Measurements from ENCODE around the gene RAB11A. TPM values are rescaled to one million over a fixed set of nuclear protein-coding genes. Genes with fewer than 3 reads are reported as not detected.

Gene RAB11A
- total and polyA plus RNA-seq, 9 of the 15 experiments (the other 6 are each of a cell fraction or from before 2014, with no cell fraction given), result 129 to 369 (median 245) TPM

DNA sequence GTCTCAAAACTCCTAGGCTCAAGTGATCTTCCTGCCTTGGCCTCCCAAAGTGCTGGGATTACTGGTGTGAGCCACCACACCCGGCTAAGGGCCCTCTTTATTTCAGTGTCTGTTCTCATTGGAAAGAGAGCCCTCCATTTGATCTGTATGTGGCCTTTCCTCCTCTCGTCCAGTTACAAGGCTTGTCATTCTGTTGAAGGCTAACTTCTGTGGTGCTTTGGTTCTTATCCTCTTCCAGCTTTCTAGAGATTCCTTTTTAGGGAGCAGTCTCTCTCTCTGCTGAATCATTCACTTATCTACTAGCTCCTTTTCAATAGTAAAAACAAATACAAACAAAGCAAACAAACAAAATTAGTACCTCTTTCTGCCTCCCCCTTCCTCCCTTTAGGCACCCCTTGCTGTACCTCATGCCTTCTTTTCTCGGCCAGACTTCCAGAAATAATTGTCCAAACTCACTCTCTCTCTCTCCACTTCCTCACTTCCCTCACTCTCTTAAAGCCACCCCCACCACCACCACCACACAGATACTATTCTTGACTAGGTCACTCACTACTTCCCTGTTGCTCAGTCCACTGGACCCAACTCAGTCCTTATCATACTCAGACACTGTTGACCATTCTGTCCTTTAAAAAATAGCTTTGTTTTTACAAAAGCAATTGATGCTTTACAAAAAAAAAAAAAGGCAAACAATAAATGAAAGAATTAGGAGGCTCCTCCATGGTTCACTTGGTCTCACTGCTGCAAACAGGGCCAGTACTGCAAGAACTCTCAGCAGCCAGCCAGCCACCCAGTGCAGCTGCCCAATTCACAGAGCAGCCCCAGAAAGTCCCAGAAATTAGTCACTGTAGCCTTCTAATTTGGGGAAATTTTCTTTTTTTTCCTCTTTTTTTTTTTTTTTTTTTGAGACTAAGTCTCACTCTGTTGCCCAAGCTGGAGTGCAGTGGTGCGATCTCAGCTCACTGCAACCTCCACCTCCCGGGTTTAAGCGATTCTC lies 31.7 kb upstream of the RAB11A start (continued):
- TF ChIP-seq, protein P1, sequence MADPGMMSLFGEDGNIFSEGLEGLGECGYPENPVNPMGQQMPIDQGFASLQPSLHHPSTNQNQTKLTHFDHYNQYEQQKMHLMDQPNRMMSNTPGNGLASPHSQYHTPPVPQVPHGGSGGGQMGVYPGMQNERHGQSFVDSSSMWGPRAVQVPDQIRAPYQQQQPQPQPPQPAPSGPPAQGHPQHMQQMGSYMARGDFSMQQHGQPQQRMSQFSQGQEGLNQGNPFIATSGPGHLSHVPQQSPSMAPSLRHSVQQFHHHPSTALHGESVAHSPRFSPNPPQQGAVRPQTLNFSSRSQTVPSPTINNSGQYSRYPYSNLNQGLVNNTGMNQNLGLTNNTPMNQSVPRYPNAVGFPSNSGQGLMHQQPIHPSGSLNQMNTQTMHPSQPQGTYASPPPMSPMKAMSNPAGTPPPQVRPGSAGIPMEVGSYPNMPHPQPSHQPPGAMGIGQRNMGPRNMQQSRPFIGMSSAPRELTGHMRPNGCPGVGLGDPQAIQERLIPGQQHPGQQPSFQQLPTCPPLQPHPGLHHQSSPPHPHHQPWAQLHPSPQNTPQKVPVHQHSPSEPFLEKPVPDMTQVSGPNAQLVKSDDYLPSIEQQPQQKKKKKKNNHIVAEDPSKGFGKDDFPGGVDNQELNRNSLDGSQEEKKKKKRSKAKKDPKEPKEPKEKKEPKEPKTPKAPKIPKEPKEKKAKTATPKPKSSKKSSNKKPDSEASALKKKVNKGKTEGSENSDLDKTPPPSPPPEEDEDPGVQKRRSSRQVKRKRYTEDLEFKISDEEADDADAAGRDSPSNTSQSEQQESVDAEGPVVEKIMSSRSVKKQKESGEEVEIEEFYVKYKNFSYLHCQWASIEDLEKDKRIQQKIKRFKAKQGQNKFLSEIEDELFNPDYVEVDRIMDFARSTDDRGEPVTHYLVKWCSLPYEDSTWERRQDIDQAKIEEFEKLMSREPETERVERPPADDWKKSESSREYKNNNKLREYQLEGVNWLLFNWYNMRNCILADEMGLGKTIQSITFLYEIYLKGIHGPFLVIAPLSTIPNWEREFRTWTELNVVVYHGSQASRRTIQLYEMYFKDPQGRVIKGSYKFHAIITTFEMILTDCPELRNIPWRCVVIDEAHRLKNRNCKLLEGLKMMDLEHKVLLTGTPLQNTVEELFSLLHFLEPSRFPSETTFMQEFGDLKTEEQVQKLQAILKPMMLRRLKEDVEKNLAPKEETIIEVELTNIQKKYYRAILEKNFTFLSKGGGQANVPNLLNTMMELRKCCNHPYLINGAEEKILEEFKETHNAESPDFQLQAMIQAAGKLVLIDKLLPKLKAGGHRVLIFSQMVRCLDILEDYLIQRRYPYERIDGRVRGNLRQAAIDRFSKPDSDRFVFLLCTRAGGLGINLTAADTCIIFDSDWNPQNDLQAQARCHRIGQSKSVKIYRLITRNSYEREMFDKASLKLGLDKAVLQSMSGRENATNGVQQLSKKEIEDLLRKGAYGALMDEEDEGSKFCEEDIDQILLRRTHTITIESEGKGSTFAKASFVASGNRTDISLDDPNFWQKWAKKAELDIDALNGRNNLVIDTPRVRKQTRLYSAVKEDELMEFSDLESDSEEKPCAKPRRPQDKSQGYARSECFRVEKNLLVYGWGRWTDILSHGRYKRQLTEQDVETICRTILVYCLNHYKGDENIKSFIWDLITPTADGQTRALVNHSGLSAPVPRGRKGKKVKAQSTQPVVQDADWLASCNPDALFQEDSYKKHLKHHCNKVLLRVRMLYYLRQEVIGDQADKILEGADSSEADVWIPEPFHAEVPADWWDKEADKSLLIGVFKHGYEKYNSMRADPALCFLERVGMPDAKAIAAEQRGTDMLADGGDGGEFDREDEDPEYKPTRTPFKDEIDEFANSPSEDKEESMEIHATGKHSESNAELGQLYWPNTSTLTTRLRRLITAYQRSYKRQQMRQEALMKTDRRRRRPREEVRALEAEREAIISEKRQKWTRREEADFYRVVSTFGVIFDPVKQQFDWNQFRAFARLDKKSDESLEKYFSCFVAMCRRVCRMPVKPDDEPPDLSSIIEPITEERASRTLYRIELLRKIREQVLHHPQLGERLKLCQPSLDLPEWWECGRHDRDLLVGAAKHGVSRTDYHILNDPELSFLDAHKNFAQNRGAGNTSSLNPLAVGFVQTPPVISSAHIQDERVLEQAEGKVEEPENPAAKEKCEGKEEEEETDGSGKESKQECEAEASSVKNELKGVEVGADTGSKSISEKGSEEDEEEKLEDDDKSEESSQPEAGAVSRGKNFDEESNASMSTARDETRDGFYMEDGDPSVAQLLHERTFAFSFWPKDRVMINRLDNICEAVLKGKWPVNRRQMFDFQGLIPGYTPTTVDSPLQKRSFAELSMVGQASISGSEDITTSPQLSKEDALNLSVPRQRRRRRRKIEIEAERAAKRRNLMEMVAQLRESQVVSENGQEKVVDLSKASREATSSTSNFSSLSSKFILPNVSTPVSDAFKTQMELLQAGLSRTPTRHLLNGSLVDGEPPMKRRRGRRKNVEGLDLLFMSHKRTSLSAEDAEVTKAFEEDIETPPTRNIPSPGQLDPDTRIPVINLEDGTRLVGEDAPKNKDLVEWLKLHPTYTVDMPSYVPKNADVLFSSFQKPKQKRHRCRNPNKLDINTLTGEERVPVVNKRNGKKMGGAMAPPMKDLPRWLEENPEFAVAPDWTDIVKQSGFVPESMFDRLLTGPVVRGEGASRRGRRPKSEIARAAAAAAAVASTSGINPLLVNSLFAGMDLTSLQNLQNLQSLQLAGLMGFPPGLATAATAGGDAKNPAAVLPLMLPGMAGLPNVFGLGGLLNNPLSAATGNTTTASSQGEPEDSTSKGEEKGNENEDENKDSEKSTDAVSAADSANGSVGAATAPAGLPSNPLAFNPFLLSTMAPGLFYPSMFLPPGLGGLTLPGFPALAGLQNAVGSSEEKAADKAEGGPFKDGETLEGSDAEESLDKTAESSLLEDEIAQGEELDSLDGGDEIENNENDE (IDR thresholded peaks at IDR 0.05; ENCODE audit: low read depth, low read length), result no peak
- TF ChIP-seq ZNF507 (tag; conservative IDR thresholded peaks at IDR 0.05) (no peak), ZNF311 (CRISPR knock-in tag; IDR thresholded peaks at IDR 0.05) (no peak), SMARCE1 (IDR thresholded peaks at IDR 0.05) (peak; percentile 96), RUNX1 (IDR thresholded peaks at IDR 0.05; ENCODE audit: low read depth) (no peak)
- TF ChIP-seq, protein P2, sequence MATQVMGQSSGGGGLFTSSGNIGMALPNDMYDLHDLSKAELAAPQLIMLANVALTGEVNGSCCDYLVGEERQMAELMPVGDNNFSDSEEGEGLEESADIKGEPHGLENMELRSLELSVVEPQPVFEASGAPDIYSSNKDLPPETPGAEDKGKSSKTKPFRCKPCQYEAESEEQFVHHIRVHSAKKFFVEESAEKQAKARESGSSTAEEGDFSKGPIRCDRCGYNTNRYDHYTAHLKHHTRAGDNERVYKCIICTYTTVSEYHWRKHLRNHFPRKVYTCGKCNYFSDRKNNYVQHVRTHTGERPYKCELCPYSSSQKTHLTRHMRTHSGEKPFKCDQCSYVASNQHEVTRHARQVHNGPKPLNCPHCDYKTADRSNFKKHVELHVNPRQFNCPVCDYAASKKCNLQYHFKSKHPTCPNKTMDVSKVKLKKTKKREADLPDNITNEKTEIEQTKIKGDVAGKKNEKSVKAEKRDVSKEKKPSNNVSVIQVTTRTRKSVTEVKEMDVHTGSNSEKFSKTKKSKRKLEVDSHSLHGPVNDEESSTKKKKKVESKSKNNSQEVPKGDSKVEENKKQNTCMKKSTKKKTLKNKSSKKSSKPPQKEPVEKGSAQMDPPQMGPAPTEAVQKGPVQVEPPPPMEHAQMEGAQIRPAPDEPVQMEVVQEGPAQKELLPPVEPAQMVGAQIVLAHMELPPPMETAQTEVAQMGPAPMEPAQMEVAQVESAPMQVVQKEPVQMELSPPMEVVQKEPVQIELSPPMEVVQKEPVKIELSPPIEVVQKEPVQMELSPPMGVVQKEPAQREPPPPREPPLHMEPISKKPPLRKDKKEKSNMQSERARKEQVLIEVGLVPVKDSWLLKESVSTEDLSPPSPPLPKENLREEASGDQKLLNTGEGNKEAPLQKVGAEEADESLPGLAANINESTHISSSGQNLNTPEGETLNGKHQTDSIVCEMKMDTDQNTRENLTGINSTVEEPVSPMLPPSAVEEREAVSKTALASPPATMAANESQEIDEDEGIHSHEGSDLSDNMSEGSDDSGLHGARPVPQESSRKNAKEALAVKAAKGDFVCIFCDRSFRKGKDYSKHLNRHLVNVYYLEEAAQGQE (IDR thresholded peaks at IDR 0.05; ENCODE audit: borderline replicate concordance), result no peak
- TF ChIP-seq, protein P2 (CRISPR knock-in tag; IDR thresholded peaks at IDR 0.05; ENCODE audit: low read depth), result no peak

Data from K562 (cell line).